Measurements from ENCODE around the gene SELENOO.

The SELENOO gene

GRCh38 chr22:50173311-50173982 lies 27.4 kb upstream of the SELENOO start:
- no peak for DNase-seq

GRCh38 chr22:50173983-50174355 lies 26.8 kb upstream of the SELENOO start:
- DNase-seq, result no peak

- DNase-seq, result no peak
These were observed 26.2 kb upstream of the SELENOO start for GRCh38 chr22:50174382-50175190.

GRCh38 chr22:50175191-50175461 lies 25.7 kb upstream of the SELENOO start:
- no peak for DNase-seq

- no peak for DNase-seq
These were observed 24.6 kb upstream of the SELENOO start for GRCh38 chr22:50175921-50176849.

GRCh38 chr22:50176850-50177536 lies 23.8 kb upstream of the SELENOO start:
- no peak for DNase-seq

GRCh38 chr22:50177537-50178470 lies 23.0 kb upstream of the SELENOO start:
- no peak for DNase-seq

GRCh38 chr22:50178471-50178864 lies 22.3 kb upstream of the SELENOO start:
- DNase-seq, result no peak

- no peak for DNase-seq
These were observed 21.6 kb upstream of the SELENOO start for GRCh38 chr22:50178871-50179869.

- DNase-seq, result no peak
These were observed 20.7 kb upstream of the SELENOO start for GRCh38 chr22:50179937-50180726.

- DNase-seq, result no peak
These were observed 19.9 kb upstream of the SELENOO start for GRCh38 chr22:50180727-50181521.

- DNase-seq, result no peak
These were observed 18.4 kb upstream of the SELENOO start for GRCh38 chr22:50182176-50183081.

GRCh38 chr22:50183141-50183971 lies 17.5 kb upstream of the SELENOO start:
- DNase-seq, result no peak

GRCh38 chr22:50184004-50184901 lies 16.6 kb upstream of the SELENOO start:
- no peak for DNase-seq

GRCh38 chr22:50184902-50185374 lies 15.9 kb upstream of the SELENOO start:
- no peak for DNase-seq
